T follicular helper cell (primary cell): Measurements from ENCODE around the gene SNX8.
"Not testable (repeated sequence)": the region's sequence is repeated elsewhere in the genome, so short reads cannot be mapped to it uniquely, and the experiment has no call there.

Experiments used
- DNase-seq: peaks from one replicate; pipeline ENCODE4 v3.0.0-alpha.2; 2020; ENCODE audit warnings: low read depth
- total RNA-seq, 2 experiments: gene quantifications; one replicate each; lab custom pipeline; 2026; lab: John Stamatoyannopoulos, UW

The SNX8 gene, protein sequence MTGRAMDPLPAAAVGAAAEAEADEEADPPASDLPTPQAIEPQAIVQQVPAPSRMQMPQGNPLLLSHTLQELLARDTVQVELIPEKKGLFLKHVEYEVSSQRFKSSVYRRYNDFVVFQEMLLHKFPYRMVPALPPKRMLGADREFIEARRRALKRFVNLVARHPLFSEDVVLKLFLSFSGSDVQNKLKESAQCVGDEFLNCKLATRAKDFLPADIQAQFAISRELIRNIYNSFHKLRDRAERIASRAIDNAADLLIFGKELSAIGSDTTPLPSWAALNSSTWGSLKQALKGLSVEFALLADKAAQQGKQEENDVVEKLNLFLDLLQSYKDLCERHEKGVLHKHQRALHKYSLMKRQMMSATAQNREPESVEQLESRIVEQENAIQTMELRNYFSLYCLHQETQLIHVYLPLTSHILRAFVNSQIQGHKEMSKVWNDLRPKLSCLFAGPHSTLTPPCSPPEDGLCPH
- 8.9 to 22.5 reads per million in 2 experiments for total RNA-seq

GRCh38 chr7:2314209-2314955 is at the start of gene SNX8:
TSS of gene SNX8 (minus strand) at chr7:2314441. CDS start at chr7:2314421, 20 bp downstream.
- DNase-seq: peak; percentile 96

DNA sequence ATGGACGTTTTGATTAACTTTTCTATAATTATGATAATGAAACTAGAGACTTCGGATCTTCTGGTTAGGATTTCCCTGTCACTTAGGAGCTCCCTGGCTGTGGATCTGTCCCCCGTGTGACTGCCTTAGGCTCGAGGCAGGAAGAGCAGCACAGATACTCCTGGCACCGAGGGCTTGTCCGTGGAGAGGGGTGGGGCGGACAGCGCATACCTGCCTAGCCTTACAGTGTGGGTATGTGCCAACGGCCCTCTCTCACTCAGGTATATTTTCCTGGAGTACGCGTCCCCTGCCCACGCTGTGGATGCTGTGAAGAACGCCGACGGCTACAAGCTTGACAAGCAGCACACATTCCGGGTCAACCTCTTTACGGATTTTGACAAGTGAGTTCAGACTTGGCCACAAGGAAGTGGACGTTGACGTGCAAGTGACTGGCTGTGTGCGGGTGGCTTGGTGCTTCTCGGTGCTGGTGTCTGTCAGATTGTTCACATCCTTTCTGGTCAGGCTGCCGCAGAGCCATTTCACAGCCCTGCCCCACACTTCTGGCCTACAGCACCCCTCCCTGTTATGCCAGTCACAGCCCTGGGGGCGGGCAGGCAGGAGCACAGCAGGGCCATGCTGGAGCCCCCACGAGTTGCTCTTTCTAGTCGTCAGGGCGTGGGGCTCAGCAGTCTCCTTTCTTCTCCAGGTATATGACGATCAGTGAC is 48.3 kb upstream of the SNX8 start:
- DNase-seq: no peak

DNA sequence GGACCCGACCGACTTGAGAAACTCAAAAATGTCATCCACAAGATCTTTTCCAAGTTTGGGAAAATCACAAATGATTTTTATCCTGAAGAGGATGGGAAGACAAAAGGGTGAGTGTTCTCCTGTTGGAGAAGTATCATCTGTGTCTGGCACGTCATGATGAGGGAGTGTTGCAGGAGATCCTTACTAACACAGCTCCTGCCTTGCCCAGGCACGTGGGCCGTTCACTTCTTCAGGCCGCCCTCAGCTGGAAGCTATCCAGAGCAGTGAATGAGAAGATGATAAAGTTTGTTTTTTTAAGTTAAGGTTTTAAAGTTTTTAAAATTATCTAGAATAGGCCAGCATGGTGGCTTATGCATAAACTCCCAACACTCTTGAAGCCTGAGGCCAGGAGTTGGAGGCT is 46.6 kb upstream of the SNX8 start:
- DNase-seq: no peak

DNA sequence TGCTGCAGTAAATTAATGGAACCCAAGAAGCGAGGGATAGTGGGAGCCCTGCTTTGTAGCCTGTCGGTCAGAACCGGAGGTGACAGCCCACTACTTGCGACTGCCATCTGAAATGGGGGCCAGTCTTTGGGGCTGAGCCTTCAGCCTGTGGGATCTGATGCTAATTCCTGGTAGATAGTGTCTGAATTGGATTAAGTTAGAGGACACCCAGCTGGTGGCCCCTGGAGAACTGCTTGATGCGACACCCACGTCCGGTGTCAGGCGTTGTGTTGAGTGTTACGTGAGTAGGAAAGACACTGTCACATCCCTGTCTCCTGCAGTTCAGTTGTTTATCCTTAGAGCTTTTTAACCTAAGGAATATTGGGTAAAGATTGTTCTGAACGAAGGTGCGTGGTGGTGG is 45.4 kb upstream of the SNX8 start:
- no peak for DNase-seq

DNA sequence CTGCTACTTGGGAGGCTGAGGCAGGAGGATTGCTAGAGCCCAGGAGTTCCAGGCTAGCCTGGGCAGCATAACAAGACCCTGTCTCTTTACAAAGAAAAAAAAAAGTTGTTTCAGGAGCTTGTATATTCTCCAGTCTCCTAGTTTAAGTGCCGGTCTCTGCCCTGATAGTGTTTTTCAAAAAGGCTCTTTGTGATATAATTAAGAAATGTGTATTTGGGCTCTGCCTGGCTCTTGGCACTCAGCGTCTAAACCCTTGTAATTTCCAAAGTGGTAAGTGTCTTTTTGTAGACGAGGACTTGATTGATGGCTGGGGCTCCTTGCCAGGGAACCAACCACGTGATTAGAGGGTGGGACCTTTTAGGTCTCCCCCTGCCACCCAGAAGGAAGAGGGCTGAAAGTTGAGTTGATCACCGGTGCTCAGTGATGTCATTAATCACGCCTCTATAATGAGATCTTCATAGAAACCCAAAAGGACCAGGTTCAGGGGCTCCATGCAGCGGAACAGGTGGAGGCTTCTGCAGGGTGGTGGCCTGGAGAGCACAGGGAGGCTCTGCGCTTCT is 44.8 kb upstream of the SNX8 start:
- DNase-seq: no peak

GRCh38 chr7:2357571-2357970 is 43.3 kb upstream of the SNX8 start:
- no peak for DNase-seq

DNA sequence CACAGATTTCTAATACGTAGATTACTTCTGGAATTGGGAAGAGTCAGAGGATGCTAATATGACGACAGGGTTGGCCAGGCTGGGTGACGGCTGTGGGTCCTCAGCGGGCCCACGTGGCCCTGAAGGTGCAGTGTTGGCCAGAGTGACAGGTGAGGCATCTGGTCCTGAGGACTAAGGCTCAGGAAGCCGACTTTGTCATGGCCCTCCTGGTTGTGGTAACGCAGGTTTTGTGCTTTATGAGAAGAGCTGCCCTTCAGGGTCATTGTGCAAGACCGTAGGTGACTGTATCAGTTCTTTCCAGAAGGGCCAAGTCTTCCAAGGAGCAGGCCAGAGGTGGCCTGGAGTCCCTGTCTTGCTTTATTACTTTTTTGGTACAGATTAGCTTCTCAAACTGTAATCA is 42.9 kb upstream of the SNX8 start:
- no peak for DNase-seq

- no peak for DNase-seq
Observed at GRCh38 chr7:2355705-2356008, 41.4 kb upstream of the SNX8 start.

GRCh38 chr7:2354939-2355704 is 40.9 kb upstream of the SNX8 start:
- no peak for DNase-seq

GRCh38 chr7:2354186-2354938 is 40.1 kb upstream of the SNX8 start, which contains the start of gene EIF3B:
TSS of gene EIF3B (plus strand) at chr7:2354827. CDS start at chr7:2354922, 95 bp downstream.
- DNase-seq: peak; percentile 84

DNA sequence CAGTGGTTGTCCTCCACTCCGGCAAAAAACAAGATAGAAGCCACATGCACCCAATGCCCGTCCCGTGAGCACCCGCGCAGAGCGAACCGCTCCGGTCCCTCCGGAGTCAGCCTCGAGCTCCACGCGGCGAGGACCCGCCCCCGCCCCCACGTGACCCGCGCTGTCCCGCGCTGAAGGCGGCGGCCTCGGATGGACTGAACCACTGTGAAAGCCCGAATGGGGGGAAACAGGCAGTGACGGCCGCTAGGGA is 39.6 kb upstream of the SNX8 start:
- DNase-seq: peak; percentile 82

- no peak for DNase-seq
Observed at GRCh38 chr7:2353113-2353935, 39.1 kb upstream of the SNX8 start.

DNA sequence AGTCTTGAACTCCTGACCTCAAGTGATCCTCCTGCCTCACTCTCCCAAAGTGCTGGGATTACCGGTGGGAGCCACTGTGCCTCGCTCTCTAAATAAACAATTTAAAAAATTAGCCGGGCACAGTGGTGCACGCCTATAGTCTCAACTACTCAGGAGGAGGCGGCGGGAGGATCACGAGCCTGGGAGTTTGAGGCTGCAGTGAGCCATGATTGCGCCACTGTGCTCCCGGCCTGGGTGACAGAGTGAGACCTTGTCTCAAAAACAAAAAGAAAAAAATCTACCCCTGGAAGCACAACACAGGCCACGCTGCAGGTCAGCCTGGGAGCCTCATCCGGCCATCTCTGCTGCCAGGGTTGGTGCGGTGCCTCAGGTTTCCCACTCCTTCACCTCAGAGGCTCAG is 36.6 kb upstream of the SNX8 start:
- no peak for DNase-seq

DNA sequence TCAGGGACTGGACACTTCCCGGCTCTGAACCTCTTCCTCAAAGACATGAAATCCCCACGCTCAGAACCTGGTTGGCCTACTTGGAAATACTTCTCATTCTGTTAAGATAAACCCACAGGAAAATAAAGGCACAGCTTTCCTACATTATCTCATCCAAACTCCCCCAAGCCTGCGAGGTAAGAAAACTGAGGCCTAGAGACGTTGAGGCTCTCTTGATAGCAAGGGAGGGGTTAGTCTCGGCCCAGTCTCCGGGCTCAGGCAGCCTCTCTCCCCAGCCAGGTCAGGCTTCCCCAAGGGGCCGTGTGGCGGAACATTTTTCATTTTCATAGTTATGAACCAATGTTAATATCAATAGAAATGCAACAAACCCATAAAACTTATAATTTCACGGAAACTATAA is 35.8 kb upstream of the SNX8 start:
- DNase-seq: no peak

GRCh38 chr7:2347351-2348063 is 33.3 kb upstream of the SNX8 start:
- DNase-seq: not testable (repeated sequence)

DNA sequence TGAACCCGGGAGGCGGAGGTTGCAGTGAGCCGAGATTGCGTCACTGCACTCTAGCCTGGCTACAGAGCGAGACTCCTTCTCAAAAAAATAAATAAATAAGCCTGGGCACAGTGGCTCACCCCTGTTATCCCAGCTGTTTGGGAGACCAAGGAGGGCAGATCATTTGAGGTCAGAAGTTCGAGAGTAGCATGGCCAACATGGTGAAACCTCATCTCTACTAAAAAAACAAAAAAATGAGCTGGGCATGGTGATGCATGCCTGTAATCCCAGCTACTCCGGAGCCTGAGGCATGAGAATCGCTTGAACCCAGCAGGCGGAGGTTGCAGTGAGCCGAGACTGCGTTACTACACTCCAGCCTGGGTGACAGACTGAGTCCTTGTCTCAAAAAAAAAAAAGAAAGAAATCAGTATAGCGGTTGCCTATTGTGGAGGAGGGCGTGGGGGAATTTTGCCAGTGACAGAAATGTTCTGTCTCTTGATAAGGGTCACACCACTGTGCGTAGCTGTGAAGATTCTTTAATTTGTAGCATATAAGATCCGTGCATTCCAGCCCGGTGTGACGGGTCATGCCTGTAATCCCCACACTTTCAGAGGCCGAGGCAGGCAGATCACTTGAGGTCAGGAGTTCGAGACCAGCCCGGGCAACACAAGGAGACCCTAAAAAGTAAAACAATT is 22.5 kb upstream of the SNX8 start:
- no peak for DNase-seq

- DNase-seq: not testable (repeated sequence)
Observed at GRCh38 chr7:2332606-2333231, 18.5 kb upstream of the SNX8 start.

DNA sequence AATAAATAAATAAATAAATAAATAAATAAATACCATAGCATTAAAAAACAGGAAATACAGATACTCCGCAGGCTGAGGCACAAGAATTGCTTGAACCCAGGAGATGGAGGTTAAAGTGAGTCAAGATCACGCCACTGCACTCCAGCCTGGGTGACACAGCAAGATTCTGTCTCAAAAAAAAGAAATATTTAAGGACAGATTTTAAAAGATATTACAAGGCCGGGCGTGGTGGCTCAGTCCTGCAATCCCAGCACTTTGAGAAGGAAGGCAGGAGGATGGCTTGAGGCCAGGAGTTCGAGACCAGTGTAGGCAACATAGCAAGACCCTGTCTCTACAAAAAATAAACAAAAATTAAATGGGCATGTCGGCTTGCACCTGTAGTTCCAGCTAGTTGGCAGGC is 17.5 kb upstream of the SNX8 start:
- no peak for DNase-seq
